HG02943 (cell line): Measurements from ENCODE around the gene BTRC.

Experiments used
- ATAC-seq: cut with Tn5 transposase; IDR thresholded peaks from one replicate; pipeline ENCODE4 v1.9.1; 2021; ENCODE audit warnings: mild to moderate bottlenecking, low read depth, moderate library complexity; ENCODE audit not compliant: unreplicated experiment

BTRC gene

GRCh38 chr10:101466016-101466912 is 112.3 kb downstream of the BTRC start:
- no peak for ATAC-seq

GRCh38 chr10:101467286-101467770 is 113.4 kb downstream of the BTRC start:
- ATAC-seq = no peak

- no peak for ATAC-seq
These were observed 114.2 kb downstream of the BTRC start for GRCh38 chr10:101468159-101468558.

- no peak for ATAC-seq
These were observed 122.4 kb downstream of the BTRC start for GRCh38 chr10:101476383-101476782.

GRCh38 chr10:101478956-101479355 is 125.0 kb downstream of the BTRC start:
- ATAC-seq = no peak

GRCh38 chr10:101481256-101481655 is 127.3 kb downstream of the BTRC start:
- no peak for ATAC-seq

GRCh38 chr10:101482568-101482967 is 128.6 kb downstream of the BTRC start:
- ATAC-seq = no peak

GRCh38 chr10:101484175-101484745 is 130.3 kb downstream of the BTRC start:
- ATAC-seq = no peak

GRCh38 chr10:101485207-101485606 is 131.2 kb downstream of the BTRC start:
- ATAC-seq = no peak

- ATAC-seq = no peak
These were observed 132.0 kb downstream of the BTRC start for GRCh38 chr10:101485681-101486554.

GRCh38 chr10:101487399-101487798 is 133.4 kb downstream of the BTRC start:
- ATAC-seq = no peak

- no peak for ATAC-seq
These were observed 135.4 kb downstream of the BTRC start for GRCh38 chr10:101489355-101489754.

GRCh38 chr10:101490026-101490425 is 136.1 kb downstream of the BTRC start:
- no peak for ATAC-seq

- no peak for ATAC-seq
These were observed 138.2 kb downstream of the BTRC start for GRCh38 chr10:101492205-101492604.

- ATAC-seq = no peak
These were observed 138.8 kb downstream of the BTRC start for GRCh38 chr10:101492814-101493213.

GRCh38 chr10:101493249-101493648 is 139.3 kb downstream of the BTRC start:
- ATAC-seq = no peak

GRCh38 chr10:101493782-101494281 is 139.9 kb downstream of the BTRC start:
- no peak for ATAC-seq

- no peak for ATAC-seq
These were observed 140.7 kb downstream of the BTRC start for GRCh38 chr10:101494650-101495049.

- ATAC-seq = no peak
These were observed 141.5 kb downstream of the BTRC start for GRCh38 chr10:101495324-101495925.

GRCh38 chr10:101504438-101504837 is 150.5 kb downstream of the BTRC start:
- no peak for ATAC-seq
